ENCODE data around the gene PIGK.

DNA sequence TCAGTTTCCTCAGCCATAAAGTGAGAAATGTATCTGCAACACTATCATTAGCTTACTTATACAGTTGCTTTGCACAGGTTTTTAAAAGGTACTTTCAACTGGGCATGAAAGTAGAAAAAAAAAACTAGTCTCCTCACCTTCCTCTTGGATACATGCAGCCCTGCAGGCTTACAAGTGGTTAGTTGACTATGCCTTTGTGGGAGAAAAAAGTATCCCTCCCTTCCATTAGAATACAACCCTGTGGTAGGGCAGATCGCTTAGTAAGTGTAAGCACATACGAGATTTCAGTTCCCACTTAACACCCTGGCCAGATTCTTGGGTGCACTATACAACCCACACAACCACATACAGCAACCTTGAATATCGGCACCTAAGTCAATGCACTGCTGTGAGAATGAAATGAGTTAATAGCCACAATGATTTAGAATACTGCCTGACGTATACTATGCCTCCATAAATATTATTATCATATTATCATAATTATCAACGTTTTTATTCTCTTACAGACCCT, 54.7 kb downstream of the PIGK start:
- TF ChIP-seq, protein P1, sequence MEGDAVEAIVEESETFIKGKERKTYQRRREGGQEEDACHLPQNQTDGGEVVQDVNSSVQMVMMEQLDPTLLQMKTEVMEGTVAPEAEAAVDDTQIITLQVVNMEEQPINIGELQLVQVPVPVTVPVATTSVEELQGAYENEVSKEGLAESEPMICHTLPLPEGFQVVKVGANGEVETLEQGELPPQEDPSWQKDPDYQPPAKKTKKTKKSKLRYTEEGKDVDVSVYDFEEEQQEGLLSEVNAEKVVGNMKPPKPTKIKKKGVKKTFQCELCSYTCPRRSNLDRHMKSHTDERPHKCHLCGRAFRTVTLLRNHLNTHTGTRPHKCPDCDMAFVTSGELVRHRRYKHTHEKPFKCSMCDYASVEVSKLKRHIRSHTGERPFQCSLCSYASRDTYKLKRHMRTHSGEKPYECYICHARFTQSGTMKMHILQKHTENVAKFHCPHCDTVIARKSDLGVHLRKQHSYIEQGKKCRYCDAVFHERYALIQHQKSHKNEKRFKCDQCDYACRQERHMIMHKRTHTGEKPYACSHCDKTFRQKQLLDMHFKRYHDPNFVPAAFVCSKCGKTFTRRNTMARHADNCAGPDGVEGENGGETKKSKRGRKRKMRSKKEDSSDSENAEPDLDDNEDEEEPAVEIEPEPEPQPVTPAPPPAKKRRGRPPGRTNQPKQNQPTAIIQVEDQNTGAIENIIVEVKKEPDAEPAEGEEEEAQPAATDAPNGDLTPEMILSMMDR (IDR thresholded peaks at IDR 0.05; ENCODE audit: low read length) = no peak
- TF ChIP-seq EZH2phosphoT487 (IDR thresholded peaks at IDR 0.05; ENCODE audit: low read length) (no peak), EZH2 (optimal IDR thresholded peaks at IDR 0.05; ENCODE audit: low read depth, low read length) (no peak)
